ENCODE measurements around the gene ZNF768. TPM values are rescaled to one million over a fixed set of nuclear protein-coding genes. Genes with fewer than 3 reads are reported as not detected.

ZNF768 gene
- total RNA-seq, 1 experiment from 2014 or later, result 48.8 TPM

DNA sequence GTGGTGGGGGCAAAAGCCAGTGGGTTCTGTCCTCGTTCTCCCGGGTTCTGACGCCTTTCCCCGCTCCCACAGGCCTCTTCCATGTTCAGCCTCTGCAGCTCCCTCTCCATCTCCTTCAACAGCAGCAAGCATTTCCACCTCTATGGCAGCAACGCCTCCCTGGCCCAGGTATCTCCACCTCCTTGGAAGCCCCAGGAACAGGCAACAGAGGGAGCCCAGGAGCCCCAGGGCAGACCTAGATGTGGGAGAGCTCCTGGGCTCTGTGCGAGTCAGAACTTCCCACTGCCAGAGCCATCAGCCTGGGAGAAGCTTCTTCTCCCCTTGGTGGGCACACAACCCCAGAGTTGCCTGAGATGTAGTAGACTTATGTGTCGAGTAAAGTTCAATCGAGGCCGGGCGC, 7.8 kb downstream of the ZNF768 start:
- H3K27ac ChIP-seq (ENCODE audit: low read depth, low read length), result no peak overlapping the region
- intact Hi-C loops (cut with micrococcal nuclease), result no loop called here
- H3K79me2 ChIP-seq (ENCODE audit: insufficient read depth, low read length), result no peaks in the 10 kb centered on the region
- H3K4me2 ChIP-seq (ENCODE audit: low read length), result no peak overlapping the region
- no peaks in the 10 kb centered on the region for H3K27me3 ChIP-seq (ENCODE audit: insufficient read depth, low read length)
- H3K9ac ChIP-seq (ENCODE audit: low read length), result no peak overlapping the region
- no peaks in the 10 kb centered on the region for H3K36me3 ChIP-seq (ENCODE audit: control insufficient read depth in 1 of 2, insufficient read depth in 2 of 2, low read length in 2 of 2)
- no peaks in the 10 kb centered on the region for H3K9me3 ChIP-seq (ENCODE audit: control insufficient read depth in 1 of 2, insufficient read depth in 1 of 2, low read depth in 1 of 2, low read length in 2 of 2)
- H3K9me2 ChIP-seq (ENCODE audit: insufficient read depth), result no peaks in the 10 kb centered on the region
- no peaks in the 10 kb centered on the region for H4K20me1 ChIP-seq (ENCODE audit: insufficient read depth)
- H3K4me3 ChIP-seq (replicated peaks in 1 of 2; ENCODE audit: low read depth in 1 of 2, low read length in 2 of 2), result no peak overlapping the region
- RAD21 ChIA-PET (ENCODE audit: low non-redundant PET in 1 of 2, low total read pairs in 2 of 2, uncharacterized antibody in 2 of 2, unreplicated experiment in 2 of 2), result no interaction called here
- no peak for DNase-seq (ENCODE audit: low read depth, low spot score)
- H3K4me1 ChIP-seq (ENCODE audit: control insufficient read depth in 1 of 2, insufficient read depth in 2 of 2, low read length in 2 of 2), result 0 out of 4 replicates have a peak, but pooled peaks cover 0 to 5% of the 10 kb centered on the region in 2 experiments
- no peak overlapping the region for H2AFZ ChIP-seq (ENCODE audit: low read depth, low read length, poor library complexity, severe bottlenecking)
- CTCF ChIA-PET, result no interaction called here
- no TSS peak for BruUV-seq (replicated peaks)
- no peak for TF ChIP-seq JUND (IDR thresholded peaks at IDR 0.05)
- TF ChIP-seq, protein P1, sequence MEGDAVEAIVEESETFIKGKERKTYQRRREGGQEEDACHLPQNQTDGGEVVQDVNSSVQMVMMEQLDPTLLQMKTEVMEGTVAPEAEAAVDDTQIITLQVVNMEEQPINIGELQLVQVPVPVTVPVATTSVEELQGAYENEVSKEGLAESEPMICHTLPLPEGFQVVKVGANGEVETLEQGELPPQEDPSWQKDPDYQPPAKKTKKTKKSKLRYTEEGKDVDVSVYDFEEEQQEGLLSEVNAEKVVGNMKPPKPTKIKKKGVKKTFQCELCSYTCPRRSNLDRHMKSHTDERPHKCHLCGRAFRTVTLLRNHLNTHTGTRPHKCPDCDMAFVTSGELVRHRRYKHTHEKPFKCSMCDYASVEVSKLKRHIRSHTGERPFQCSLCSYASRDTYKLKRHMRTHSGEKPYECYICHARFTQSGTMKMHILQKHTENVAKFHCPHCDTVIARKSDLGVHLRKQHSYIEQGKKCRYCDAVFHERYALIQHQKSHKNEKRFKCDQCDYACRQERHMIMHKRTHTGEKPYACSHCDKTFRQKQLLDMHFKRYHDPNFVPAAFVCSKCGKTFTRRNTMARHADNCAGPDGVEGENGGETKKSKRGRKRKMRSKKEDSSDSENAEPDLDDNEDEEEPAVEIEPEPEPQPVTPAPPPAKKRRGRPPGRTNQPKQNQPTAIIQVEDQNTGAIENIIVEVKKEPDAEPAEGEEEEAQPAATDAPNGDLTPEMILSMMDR (IDR thresholded peaks at IDR 0.05 in 2 of 3, conservative IDR thresholded peaks at IDR 0.05 in 1 of 3; ENCODE audit: borderline replicate concordance in 1 of 3, insufficient read depth in 1 of 3, low read depth in 2 of 3, low read length in 2 of 3), result peak in 1 of 3 experiments; percentile 10; a peak in 1 of 6 replicates
- ATAC-seq, result peak; percentile 61
- POLR2A ChIA-PET, result no interaction called here

DNA sequence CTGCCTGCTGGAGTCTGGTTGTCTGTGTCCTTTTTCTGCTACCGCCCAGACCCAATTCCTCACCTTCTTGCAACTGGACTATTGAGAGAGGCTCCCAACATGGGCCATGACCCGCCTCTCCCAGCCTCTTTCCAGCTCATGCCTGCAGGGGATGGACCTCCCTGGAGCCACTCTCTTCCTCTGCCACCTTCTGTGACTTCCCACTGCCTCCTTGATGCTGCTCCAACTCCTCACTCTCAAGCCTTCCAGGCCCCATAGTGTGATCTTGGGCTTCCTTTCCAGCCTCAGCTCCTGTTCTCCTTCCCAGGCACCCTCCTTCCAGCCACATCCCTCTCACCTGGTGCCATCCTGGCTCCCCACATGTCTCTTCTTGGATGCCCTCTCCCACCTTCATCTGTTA, 11.1 kb downstream of the ZNF768 start:
- Histone ChIP-seq H3K4me1 (ENCODE audit: control insufficient read depth in 1 of 2, insufficient read depth in 2 of 2, low read length in 2 of 2) (no peaks in the 10 kb centered on the region), H4K20me1 (ENCODE audit: insufficient read depth) (no peaks in the 10 kb centered on the region), H3K36me3 (ENCODE audit: control insufficient read depth in 1 of 2, insufficient read depth in 2 of 2, low read length in 2 of 2) (no peaks in the 10 kb centered on the region), H3K27me3 (ENCODE audit: insufficient read depth, low read length) (no peaks in the 10 kb centered on the region), H3K27ac (ENCODE audit: low read depth, low read length) (no peak overlapping the region), H3K9me3 (ENCODE audit: control insufficient read depth in 1 of 2, insufficient read depth in 1 of 2, low read depth in 1 of 2, low read length in 2 of 2) (no peaks in the 10 kb centered on the region), H3K4me2 (ENCODE audit: low read length) (no peak overlapping the region), H3K9ac (ENCODE audit: low read length) (no peak overlapping the region), H3K9me2 (ENCODE audit: insufficient read depth) (no peaks in the 10 kb centered on the region), H3K4me3 (replicated peaks in 1 of 2; ENCODE audit: low read depth in 1 of 2, low read length in 2 of 2) (no peak overlapping the region), H2AFZ (ENCODE audit: low read depth, low read length, poor library complexity, severe bottlenecking) (no peak overlapping the region), H3K79me2 (ENCODE audit: insufficient read depth, low read length) (no peaks in the 10 kb centered on the region)
- ChIA-PET RAD21 (ENCODE audit: low non-redundant PET in 1 of 2, low total read pairs in 2 of 2, uncharacterized antibody in 2 of 2, unreplicated experiment in 2 of 2) (no interaction called here), CTCF (no interaction called here), POLR2A (no interaction called here)
- DNase-seq (ENCODE audit: low read depth, low spot score) (no peak), ATAC-seq (no peak)
- no TSS peak for BruUV-seq (replicated peaks)
- intact Hi-C loops (cut with micrococcal nuclease), result no loop called here
- TF ChIP-seq, protein P2, sequence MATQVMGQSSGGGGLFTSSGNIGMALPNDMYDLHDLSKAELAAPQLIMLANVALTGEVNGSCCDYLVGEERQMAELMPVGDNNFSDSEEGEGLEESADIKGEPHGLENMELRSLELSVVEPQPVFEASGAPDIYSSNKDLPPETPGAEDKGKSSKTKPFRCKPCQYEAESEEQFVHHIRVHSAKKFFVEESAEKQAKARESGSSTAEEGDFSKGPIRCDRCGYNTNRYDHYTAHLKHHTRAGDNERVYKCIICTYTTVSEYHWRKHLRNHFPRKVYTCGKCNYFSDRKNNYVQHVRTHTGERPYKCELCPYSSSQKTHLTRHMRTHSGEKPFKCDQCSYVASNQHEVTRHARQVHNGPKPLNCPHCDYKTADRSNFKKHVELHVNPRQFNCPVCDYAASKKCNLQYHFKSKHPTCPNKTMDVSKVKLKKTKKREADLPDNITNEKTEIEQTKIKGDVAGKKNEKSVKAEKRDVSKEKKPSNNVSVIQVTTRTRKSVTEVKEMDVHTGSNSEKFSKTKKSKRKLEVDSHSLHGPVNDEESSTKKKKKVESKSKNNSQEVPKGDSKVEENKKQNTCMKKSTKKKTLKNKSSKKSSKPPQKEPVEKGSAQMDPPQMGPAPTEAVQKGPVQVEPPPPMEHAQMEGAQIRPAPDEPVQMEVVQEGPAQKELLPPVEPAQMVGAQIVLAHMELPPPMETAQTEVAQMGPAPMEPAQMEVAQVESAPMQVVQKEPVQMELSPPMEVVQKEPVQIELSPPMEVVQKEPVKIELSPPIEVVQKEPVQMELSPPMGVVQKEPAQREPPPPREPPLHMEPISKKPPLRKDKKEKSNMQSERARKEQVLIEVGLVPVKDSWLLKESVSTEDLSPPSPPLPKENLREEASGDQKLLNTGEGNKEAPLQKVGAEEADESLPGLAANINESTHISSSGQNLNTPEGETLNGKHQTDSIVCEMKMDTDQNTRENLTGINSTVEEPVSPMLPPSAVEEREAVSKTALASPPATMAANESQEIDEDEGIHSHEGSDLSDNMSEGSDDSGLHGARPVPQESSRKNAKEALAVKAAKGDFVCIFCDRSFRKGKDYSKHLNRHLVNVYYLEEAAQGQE (IDR thresholded peaks at IDR 0.05; ENCODE audit: low read depth), result no peak
- no peak for TF ChIP-seq EGR1 (IDR thresholded peaks at IDR 0.05; ENCODE audit: low read depth)
- TF ChIP-seq EZH2 (IDR thresholded peaks at IDR 0.05), result no peak
- no peak for TF ChIP-seq SP1 (IDR thresholded peaks at IDR 0.05; ENCODE audit: low read depth)
- no peak for TF ChIP-seq EZH2phosphoT487 (IDR thresholded peaks at IDR 0.05; ENCODE audit: borderline replicate concordance)
- TF ChIP-seq, protein P3, sequence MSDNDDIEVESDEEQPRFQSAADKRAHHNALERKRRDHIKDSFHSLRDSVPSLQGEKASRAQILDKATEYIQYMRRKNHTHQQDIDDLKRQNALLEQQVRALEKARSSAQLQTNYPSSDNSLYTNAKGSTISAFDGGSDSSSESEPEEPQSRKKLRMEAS (IDR thresholded peaks at IDR 0.05), result no peak
- no peak for TF ChIP-seq POLR2A (IDR thresholded peaks at IDR 0.05; ENCODE audit: borderline replicate concordance, extremely low read depth, insufficient read depth, insufficient read length)
- TF ChIP-seq, protein P4, sequence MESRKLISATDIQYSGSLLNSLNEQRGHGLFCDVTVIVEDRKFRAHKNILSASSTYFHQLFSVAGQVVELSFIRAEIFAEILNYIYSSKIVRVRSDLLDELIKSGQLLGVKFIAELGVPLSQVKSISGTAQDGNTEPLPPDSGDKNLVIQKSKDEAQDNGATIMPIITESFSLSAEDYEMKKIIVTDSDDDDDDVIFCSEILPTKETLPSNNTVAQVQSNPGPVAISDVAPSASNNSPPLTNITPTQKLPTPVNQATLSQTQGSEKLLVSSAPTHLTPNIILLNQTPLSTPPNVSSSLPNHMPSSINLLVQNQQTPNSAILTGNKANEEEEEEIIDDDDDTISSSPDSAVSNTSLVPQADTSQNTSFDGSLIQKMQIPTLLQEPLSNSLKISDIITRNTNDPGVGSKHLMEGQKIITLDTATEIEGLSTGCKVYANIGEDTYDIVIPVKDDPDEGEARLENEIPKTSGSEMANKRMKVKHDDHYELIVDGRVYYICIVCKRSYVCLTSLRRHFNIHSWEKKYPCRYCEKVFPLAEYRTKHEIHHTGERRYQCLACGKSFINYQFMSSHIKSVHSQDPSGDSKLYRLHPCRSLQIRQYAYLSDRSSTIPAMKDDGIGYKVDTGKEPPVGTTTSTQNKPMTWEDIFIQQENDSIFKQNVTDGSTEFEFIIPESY (IDR thresholded peaks at IDR 0.05; ENCODE audit: extremely low read depth, insufficient replicate concordance, low read length), result no peak
- TF ChIP-seq ELF1 (IDR thresholded peaks at IDR 0.05; ENCODE audit: borderline replicate concordance, low read depth), result no peak
- no peak for TF ChIP-seq CBX3 (IDR thresholded peaks at IDR 0.05; ENCODE audit: low read depth)
- TF ChIP-seq, protein P5, sequence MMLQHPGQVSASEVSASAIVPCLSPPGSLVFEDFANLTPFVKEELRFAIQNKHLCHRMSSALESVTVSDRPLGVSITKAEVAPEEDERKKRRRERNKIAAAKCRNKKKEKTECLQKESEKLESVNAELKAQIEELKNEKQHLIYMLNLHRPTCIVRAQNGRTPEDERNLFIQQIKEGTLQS (IDR thresholded peaks at IDR 0.05), result no peak
- no peak for TF ChIP-seq RAD21 (IDR thresholded peaks at IDR 0.05; ENCODE audit: low read depth)
